HG02571 (cell line): ENCODE measurements around the gene TRAF1.

ENCODE experiments used
- ATAC-seq: cut with Tn5 transposase; IDR thresholded peaks from one replicate; pipeline ENCODE4 v1.9.1; 2021; ENCODE audit warnings: mild to moderate bottlenecking, moderate library complexity; ENCODE audit not compliant: unreplicated experiment

Gene TRAF1

DNA sequence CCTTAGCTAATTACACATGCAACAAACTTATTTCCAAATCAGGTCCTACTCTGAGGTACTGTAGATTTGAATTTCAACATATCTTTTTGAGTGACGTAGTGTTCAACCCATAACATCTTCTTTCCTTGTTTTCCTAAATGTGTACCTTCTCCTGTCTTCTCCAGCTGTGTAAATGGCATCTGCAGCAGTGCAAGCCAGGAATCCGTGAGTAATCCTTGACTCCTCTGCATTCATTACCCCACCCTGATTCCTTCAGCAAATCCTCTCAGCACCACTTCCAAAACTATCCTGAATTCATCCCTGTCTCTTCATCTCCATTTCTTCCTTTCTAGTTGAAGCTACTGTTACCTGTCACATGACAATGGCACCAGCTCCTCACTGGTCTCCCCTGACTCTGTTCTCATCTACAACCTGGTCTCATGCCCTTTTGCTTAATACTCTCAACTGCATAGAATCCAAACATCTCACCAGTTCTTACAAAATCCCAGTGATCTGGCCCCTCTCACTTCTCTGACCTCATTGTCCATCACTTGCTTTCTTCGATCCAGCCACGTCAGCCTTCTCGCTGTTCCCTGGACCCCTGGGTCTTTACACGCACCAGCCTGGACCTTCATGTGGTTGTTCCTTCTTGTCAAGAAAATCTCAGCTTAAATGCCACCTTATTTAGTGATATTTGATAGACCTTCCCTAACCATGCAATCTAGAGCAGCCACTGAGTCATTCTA, 14.6 kb upstream of the TRAF1 start:
- ATAC-seq, result no peak

DNA sequence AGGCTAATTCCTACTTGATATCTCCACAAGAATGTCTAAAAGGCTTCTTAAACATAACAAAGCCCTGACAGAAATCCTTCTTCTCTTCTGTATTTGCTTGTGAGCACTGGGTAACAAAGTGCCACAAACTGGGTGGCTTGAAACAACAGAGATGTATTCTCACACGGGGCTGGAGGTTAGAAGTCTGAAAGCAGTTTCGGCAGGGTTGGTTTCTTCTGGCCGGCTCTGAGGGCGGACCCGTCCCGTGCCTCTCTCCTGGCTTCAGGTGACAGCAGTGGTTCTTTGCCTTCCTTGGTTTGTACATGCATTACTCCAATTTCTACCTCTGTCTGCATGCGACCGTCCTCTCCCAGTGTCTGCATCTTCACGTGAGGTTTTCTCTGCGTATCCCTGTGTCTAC, 14.0 kb upstream of the TRAF1 start:
- ATAC-seq, result no peak

DNA sequence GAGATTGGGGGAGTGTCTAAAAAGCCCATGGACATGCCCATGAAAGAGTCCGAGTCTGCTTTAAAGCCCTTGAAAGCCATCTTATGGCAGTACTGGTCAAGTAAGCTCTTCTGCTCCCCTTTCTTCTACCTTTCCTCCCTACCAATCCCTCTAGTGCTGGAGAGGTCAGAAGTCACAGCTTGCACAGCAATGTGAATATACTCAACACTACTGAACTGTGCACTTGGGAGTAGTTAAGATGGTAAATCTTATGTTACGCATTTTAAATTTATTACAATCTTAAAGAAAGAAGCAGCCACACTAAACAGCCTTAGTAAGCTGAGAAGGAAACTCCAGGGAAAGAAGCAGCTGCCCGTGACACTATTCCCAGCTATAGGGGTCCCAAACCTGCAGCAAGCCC, 12.3 kb upstream of the TRAF1 start:
- ATAC-seq, result no peak

DNA sequence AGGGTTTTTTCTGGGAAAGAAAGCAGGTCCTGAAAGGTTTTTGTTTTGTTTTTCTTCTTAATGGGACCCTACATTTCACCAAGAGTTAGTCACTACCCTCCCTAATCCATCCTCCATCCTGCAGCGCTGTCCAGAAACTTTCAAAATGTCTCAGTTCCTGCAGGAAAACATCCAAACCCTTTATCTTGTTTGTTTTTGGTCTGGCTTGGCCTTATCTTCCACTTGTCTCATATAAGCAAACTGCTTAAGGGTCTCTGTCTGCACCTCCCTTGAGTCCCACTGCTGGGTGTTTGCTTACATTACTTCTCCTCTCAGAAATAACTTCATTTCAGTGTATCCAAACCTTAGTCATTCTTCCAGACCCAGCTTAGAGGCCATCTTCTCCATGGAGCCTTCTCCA, 11.0 kb upstream of the TRAF1 start:
- no peak for ATAC-seq

DNA sequence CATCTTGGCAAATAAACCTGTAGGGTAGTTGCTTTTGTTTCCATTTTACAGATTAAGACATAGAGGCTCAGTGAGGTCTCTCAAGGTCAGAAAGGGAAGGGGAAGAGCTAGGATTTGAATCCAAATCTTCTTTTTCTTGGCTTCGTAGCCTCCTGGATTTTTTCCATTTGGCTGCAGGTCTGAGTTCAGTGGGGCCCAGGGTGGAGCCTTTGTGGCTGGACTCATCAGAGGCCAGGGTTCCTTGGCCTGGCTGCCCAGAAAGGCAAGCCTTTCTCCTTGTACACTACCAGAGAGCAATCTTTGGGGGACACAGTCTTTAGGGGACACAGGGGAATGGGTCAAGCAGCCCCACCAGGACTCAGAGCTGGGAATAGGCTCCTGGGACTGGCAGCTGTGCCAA, 10.5 kb upstream of the TRAF1 start:
- no peak for ATAC-seq

- no peak for ATAC-seq
These were observed 10.1 kb upstream of the TRAF1 start for GRCh38 chr9:120936764-120937122.

- peak; percentile 44 for ATAC-seq
These were observed 9.6 kb upstream of the TRAF1 start for GRCh38 chr9:120936011-120936763.

DNA sequence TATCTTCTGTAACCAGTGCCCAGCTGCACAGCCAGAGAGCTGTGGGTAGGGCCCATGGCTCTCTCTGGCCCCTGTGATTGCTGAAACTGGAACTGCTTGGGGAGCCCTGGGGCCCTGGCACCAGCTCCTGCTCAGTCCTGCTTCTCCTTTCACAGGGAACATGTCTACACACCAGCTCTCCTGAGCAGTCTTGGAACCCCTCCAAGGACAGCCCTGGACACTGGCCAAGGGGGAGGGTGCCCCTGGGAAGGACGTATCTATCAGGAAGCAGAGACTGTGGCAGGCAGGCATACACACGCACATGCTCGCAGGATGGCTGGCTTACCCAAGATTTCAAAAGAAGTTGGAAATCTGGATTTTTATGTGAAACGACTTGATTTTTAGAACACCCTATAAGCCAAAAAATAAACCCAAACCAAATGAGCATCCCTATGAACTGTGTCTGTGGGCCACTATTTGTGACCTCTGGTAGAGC, 8.8 kb upstream of the TRAF1 start:
- ATAC-seq, result no peak

GRCh38 chr9:120934281-120934680, 7.7 kb upstream of the TRAF1 start:
- no peak for ATAC-seq

DNA sequence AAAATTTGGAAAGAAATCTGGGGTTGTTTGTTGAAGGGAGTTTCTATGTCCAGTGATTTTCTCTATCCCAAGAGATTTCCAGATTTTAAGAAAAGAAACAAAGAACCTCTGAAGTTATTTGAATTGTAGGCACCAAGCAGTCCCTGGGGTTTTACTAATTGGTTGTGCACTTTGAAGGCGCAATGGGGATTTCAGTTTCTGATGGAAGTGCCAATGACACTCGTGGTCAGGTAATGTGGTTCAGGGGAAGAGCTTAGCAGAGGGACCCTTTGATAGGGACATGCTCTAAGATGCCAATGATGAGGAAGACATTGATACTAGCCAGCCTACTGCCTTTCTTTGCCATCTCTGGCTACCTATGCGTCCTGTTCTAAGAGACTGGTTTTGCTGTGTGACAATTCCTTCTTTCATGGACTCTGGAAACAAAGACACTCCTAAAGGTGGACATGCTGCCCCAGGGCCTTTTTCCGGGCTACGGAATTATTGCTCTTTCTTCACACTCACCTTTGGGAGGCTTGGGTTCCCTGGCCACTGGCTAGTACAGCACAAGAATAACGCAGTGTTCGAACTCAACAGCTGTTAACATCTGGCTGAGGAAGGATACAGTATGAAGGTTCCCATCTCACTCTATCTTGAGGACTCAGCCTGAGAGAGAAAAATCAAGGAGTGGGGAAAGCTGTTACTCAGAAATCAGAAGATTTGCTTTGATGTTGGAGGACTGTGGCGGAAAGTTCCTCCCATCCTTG, 6.9 kb upstream of the TRAF1 start:
- ATAC-seq, result no peak

- ATAC-seq, result no peak
These were observed 5.7 kb upstream of the TRAF1 start for GRCh38 chr9:120932086-120932823.

DNA sequence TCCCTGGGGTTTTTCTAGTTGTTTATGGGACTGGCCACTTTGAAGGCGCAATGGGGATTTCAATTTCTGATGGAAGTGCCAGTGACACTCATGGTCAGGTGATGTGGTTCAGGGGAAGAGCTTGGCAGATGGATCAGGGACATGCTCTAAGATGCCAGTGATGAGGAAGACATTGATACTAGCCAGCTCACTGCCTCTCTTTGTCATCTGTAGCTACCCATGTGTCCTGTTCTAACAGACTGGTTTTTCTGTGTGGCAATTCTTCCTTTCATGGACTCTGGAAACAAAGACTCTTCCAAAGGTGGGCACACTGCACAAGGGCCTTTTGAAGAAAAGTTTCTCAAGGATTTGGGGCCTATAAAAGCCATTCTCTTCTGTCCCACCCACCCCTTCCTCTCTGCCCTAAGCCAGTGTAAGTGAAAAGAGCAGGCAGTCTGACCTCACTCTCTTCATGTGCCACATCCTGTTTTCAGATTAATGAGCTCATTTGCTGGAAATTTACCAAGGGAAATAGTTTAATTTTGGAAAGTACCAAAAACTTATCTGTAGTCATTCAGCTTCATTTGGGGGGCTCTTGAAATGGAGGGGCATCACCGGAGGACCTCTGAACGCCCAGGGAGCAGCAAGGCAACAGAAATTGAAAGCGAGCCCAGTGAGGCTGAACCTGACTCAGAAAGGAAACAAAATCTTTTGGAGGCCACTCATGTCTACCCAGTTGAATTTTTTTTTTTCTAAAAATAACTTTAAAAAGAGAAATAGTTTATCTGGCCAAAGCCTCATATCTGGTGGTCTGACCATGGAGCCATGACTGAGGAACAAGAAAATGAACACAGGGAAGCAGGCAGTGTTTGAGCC, 4.9 kb upstream of the TRAF1 start:
- peak; percentile 44 for ATAC-seq

DNA sequence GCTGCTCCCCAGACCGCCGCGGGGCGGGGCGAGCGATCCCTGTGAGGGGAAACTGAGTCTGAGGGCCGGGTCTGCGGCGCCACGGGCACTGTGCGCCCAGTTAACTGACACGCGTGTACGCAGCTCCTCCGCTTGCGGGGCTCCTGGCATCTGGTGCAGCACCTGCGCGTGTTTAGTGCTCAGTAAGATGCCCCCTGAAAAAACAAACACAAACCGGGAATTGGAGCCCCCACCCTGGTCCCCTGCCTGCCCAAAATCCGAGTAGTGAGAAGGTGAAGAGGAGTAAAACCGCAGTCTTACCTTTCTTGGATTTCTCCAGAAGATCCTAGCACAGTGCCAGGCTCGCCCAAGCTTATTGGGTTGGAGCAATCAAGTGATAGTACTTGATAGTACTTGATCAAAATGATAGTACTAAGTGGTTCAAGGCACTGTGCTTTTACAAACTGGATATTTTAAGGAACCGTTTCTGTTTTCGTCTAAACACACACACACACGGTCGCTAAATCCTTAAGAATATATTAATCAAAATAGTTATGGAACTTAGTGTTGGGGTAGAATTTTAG, 2.7 kb upstream of the TRAF1 start:
- no peak for ATAC-seq

DNA sequence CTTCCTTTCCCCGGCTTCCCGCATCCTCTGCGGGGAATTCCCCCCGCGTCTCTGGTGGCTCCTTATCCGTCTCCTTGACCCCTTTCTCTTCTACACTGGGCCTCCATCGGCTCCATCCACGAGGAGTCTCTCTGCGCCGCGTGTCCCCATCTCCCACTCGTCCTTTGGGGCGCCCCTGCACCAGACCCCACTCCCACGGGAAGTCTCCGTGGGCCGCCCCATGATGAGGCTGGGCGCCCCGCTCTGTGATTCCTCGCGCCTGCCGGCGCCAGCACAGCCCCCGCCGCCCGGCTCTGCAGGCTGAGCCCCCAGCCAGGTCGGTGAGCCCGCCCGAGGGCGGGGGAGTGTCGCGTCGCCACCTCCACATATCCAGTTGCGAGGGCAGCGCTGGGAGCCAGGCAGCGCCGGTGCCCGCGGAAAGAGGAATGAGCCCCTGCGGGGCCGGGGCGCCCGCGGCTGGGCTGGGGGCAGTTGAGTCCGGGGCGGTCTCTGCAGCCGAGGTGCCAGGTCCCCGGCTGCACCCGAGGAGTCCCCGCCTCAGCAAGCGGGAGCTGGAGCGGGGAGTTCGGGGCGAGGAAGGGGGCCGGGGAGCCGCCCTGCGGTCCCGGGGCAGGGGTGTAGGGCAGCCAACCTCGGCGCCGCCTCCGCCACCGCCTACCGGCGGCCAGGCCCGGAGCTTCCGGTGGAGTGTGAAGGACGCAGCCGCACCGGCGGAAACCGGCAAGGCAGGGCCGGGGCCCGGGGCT, 2.1 kb upstream of the TRAF1 start:
- peak; percentile 31 for ATAC-seq

DNA sequence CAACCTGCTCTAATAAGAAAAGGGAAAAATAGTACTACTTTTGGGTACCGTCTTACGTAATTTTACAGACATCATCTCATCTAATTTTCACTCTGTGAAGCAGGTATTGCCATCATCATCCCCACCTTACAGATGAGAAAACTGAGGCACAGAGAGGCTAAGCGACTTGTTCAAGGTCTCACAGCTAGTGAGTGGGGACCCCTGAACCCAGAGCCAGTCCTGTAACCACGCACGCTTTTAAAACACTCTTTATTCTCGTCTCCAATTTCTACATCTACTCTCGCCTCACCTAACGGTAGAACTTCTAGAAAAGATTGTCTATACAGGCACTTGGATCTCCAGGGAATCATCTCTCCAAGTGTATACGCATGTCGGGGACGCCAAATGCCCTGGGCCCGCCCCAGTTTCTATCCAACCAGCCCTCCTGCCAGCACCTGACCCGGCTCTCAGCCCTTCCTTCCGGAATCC, 1.5 kb upstream of the TRAF1 start:
- ATAC-seq, result no peak

DNA sequence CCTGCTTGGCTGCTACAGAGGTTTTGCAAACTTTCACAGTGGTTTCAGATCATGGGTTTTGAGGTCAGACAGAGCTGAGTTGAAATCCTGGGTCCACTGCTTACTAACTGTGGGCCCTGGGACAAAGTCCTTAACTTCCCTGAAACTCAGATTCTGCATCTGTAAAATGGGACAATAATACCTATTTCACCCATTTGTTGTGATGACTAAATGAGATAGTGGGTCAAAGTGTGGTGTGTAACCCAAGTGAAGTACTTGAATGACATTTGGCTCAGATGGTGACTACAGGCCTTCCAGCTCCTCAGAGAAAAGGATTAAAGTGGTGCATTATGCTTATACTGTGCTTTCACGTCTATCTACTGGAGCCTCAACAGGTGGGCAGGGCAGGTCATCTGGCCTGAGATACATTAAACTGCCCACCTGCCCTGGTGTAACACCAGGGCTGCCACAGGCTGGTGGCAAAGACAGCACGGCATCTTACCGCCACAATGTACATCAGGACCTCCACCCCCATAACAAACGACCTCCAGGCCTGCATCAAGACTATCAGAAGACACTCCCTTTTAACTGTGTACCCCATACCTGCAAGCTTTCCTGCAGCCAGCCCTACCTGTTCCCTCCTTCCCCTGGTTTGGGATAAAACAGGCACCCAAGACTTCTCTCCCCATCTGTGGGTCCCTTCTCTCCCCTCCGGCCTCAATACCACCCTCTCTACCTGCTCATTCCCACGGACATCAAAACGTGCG, 846 bp upstream of the TRAF1 start:
- ATAC-seq, result no peak

GRCh38 chr9:120925535-120926396, 830 bp downstream of the TRAF1 start:
- peak; percentile 44 for ATAC-seq
